Measurements from ENCODE around the gene EMSY. TPM values are rescaled to one million over a fixed set of nuclear protein-coding genes. Genes with fewer than 3 reads are reported as not detected.

EMSY gene
- total RNA-seq, 1 donor from 2014 or later: 20.2 TPM

DNA sequence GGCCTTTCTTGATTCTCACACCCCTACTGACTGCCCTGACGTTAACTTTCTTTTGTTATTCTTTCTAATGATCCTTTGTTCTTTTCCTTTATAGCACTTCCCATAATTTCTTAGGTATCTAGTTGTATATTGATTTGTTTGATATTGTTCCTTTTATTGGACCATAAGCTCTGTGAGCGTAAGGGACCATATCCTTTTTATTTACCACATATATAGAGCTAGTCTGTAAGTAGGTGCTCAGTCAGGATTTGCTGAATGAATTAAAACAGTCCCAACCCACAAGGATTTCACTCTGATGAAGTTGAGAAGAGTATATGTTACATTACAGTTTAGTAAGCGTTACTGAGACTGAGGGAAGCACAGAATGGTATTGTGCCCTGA is 68.8 kb downstream of the EMSY start:
- Mint-ChIP-seq H3K4me3 (ENCODE audit: unreplicated experiment) (no peak overlapping the region), H3K9me3 (ENCODE audit: unreplicated experiment) (no peaks in the 10 kb centered on the region), H3K36me3 (ENCODE audit: low read depth, unreplicated experiment) (no peaks in the 10 kb centered on the region), H3K27ac (ENCODE audit: unreplicated experiment) (no peak overlapping the region), H3K4me1 (ENCODE audit: unreplicated experiment) (no peaks in the 10 kb centered on the region), H3K27me3 (ENCODE audit: unreplicated experiment) (no peaks in the 10 kb centered on the region)
- no peak for DNase-seq (ENCODE audit: low spot score)
- TF ChIP-seq, protein P1, sequence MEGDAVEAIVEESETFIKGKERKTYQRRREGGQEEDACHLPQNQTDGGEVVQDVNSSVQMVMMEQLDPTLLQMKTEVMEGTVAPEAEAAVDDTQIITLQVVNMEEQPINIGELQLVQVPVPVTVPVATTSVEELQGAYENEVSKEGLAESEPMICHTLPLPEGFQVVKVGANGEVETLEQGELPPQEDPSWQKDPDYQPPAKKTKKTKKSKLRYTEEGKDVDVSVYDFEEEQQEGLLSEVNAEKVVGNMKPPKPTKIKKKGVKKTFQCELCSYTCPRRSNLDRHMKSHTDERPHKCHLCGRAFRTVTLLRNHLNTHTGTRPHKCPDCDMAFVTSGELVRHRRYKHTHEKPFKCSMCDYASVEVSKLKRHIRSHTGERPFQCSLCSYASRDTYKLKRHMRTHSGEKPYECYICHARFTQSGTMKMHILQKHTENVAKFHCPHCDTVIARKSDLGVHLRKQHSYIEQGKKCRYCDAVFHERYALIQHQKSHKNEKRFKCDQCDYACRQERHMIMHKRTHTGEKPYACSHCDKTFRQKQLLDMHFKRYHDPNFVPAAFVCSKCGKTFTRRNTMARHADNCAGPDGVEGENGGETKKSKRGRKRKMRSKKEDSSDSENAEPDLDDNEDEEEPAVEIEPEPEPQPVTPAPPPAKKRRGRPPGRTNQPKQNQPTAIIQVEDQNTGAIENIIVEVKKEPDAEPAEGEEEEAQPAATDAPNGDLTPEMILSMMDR (IDR thresholded peaks at IDR 0.05; ENCODE audit: unreplicated experiment): no peak

DNA sequence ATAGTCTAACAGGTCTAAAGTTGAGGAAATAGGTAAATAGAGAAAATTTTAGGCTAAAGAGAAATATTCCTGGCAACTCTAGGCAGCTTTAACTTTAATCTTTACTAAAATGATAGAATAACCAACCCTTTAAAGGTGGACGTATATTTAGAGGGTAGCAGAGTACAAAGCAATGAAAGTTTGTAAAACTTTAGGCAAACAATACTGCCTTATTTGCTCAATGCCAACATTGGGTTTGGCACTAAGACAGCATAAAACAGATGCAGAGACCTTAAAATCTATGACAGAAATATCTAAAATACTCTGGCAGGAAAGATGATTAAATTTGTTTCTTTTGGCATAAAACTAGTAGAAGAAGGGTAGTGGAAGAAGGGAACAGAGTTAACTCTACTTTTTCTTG is 70.7 kb downstream of the EMSY start:
- no peaks in the 10 kb centered on the region for H3K4me1 Mint-ChIP-seq (ENCODE audit: unreplicated experiment)
- H3K4me3 Mint-ChIP-seq (ENCODE audit: unreplicated experiment): no peak overlapping the region
- H3K9me3 Mint-ChIP-seq (ENCODE audit: unreplicated experiment): no peaks in the 10 kb centered on the region
- H3K27me3 Mint-ChIP-seq (ENCODE audit: unreplicated experiment): no peaks in the 10 kb centered on the region
- DNase-seq (ENCODE audit: low spot score): no peak
- TF ChIP-seq, protein P1 (IDR thresholded peaks at IDR 0.05; ENCODE audit: unreplicated experiment): no peak
- H3K36me3 Mint-ChIP-seq (ENCODE audit: low read depth, unreplicated experiment): no peaks in the 10 kb centered on the region
- H3K27ac Mint-ChIP-seq (ENCODE audit: unreplicated experiment): no peak overlapping the region

DNA sequence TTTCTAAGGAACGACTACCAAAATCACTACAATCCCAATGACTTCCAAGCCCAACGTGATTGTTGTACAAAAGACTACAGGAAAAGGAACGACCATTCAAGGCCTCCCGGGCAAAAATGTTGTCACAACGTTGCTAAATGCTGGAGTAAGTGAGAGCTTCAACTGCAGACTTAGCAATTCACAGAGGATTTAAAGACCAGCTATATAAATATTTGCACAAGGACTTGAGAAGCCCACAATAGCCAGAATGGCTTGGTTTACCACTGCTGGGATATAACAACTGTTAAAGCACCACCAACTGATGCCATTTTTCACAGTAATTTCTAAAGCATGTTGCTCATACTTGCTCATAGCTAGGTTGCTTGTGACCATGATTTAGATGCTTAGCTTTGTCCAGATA is 78.3 kb downstream of the EMSY start:
- Mint-ChIP-seq H3K4me3 (ENCODE audit: unreplicated experiment) (no peak overlapping the region), H3K27me3 (ENCODE audit: unreplicated experiment) (no peaks in the 10 kb centered on the region), H3K27ac (ENCODE audit: unreplicated experiment) (no peak overlapping the region), H3K9me3 (ENCODE audit: unreplicated experiment) (no peaks in the 10 kb centered on the region), H3K4me1 (ENCODE audit: unreplicated experiment) (no peaks in the 10 kb centered on the region), H3K36me3 (ENCODE audit: low read depth, unreplicated experiment) (peaks cover 5% of the 10 kb centered on the region)
- TF ChIP-seq, protein P1 (IDR thresholded peaks at IDR 0.05; ENCODE audit: unreplicated experiment): no peak
- DNase-seq (ENCODE audit: low spot score): no peak

DNA sequence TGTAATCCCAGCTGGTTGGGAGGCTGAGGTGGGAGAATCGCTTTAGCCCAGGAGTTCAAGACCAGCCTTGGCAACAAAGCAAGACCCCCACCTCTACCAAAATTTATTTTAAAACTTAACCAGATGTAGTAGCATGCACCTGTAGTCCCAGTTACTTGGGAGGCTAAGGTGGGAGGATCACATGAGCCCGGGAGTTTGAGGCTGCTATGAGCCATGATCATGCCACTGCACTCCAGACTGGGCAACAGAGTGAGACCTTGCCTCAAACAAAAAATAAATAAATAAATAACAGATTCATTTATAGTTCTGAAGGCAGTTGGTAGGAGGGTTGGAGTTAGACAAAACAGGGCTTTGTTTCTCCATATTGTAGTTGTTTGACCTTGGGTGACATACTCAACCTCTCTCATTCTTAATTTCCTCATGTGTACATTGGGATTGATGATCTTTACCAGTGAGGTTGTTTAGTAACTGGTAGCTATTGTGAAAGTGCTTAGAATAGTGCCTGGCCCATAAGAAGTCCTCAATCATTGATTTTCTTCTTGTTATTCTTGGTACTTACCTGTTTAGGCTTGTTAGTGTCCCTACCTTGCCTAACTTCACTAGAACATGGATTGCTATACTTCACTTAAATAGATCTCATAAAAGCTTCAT is 79.1 kb downstream of the EMSY start:
- Mint-ChIP-seq H3K27ac (ENCODE audit: unreplicated experiment) (no peak overlapping the region), H3K36me3 (ENCODE audit: low read depth, unreplicated experiment) (peaks cover 5% of the 10 kb centered on the region), H3K9me3 (ENCODE audit: unreplicated experiment) (no peaks in the 10 kb centered on the region), H3K27me3 (ENCODE audit: unreplicated experiment) (no peaks in the 10 kb centered on the region), H3K4me3 (ENCODE audit: unreplicated experiment) (no peak overlapping the region), H3K4me1 (ENCODE audit: unreplicated experiment) (no peaks in the 10 kb centered on the region)
- DNase-seq (ENCODE audit: low spot score): no peak
- TF ChIP-seq, protein P1 (IDR thresholded peaks at IDR 0.05; ENCODE audit: unreplicated experiment): no peak

DNA sequence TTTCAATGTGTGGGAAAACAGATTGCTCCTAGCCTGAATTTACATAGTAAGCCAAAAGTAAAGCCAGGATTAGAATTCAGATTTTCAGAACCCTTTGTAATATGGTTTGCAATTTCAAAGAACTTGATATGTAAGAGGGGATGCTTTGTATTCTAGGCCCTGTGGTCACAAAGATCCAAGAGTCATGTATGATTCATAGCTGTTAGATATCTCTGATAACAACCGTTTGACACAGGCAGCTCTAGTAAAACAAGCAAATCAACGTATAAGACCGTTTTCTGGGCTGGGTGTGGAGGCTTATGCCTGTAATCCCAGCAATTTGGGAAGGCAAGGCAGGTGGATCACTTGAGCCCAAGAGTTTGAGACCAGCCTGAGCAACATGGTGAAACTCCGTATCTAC is 79.6 kb downstream of the EMSY start:
- DNase-seq (ENCODE audit: low spot score): no peak
- Mint-ChIP-seq H3K27ac (ENCODE audit: unreplicated experiment) (no peak overlapping the region), H3K27me3 (ENCODE audit: unreplicated experiment) (no peaks in the 10 kb centered on the region), H3K36me3 (ENCODE audit: low read depth, unreplicated experiment) (peaks cover 5% of the 10 kb centered on the region), H3K4me1 (ENCODE audit: unreplicated experiment) (no peaks in the 10 kb centered on the region), H3K9me3 (ENCODE audit: unreplicated experiment) (no peaks in the 10 kb centered on the region), H3K4me3 (ENCODE audit: unreplicated experiment) (no peak overlapping the region)
- TF ChIP-seq, protein P1 (IDR thresholded peaks at IDR 0.05; ENCODE audit: unreplicated experiment): no peak
